Endothelial cell of umbilical vein (primary cell): Measurements from ENCODE around the gene RBM38. TPM values are rescaled to one million over a fixed set of nuclear protein-coding genes. Genes with fewer than 3 reads are reported as not detected.

Experiments
- BruUV-seq: library from RNA; stranded (reverse); fragments of 400-500 nt; replicated peaks from 2 replicates; lab custom pipeline; 2021; lab: Mats Ljungman, UMichigan
- CTCF ChIA-PET: fragments of 300-600, 350-600 bp; sonication (Branson Sonifier 250); formaldehyde crosslinking; loops from one replicate; lab custom pipeline; 2021; ENCODE audit warnings: antibody characterized with exemption, inconsistent platforms; lab: Charles Lee
- POLR2A ChIA-PET: fragments of 300-600, 350-600 bp; sonication (Branson Sonifier 250); formaldehyde crosslinking; loops from one replicate; lab custom pipeline; 2021; ENCODE audit warnings: antibody characterized with exemption, inconsistent platforms; lab: Charles Lee
- DNase-seq: peaks from one replicate; pipeline ENCODE4 v3.0.0-alpha.2; 2011; ENCODE audit warnings: low read depth, low spot score
- FAIRE-seq: peaks from 2 replicates; lab custom pipeline; 2011; peaks lifted over from hg19 to GRCh38; lab: Jason Lieb, UNC
- H2AFZ ChIP-seq: 2 replicates; pipeline ENCODE4 v1.6.0; 2012; ENCODE audit warnings: low read depth, low read length, control low read depth, inconsistent platforms
- H3K27ac ChIP-seq: 2 replicates; pipeline ENCODE4 v1.5.1; 2011; ENCODE audit warnings: low read depth, mild to moderate bottlenecking, control low read depth, low read length, moderate library complexity; ENCODE audit not compliant: insufficient read depth
- H3K27me3 ChIP-seq, 2 experiments: 2 replicates each; pipeline versions ENCODE4 v1.6.0 to v1.6.1; 2011; ENCODE audit warnings: low read length in 2 of 2, mixed read lengths in 1 of 2; ENCODE audit not compliant: control insufficient read depth in 2 of 2, insufficient read depth in 2 of 2
- H3K36me3 ChIP-seq, 2 experiments: 2 replicates in 1 of 2; 3 replicates in 1 of 2; pipeline ENCODE4 v1.5.1; 2011; ENCODE audit warnings: low read length in 2 of 2, mild to moderate bottlenecking in 1 of 2, moderate library complexity in 1 of 2; ENCODE audit not compliant: control insufficient read depth in 2 of 2, insufficient read depth in 2 of 2; ENCODE audit errors: extremely low read depth in 1 of 2
- H3K4me1 ChIP-seq: 3 replicates; pipeline ENCODE4 v1.5.1; 2011; ENCODE audit warnings: mild to moderate bottlenecking, low read length; ENCODE audit not compliant: control insufficient read depth, insufficient read depth; ENCODE audit errors: extremely low read depth
- H3K4me2 ChIP-seq: 2 replicates; pipeline ENCODE4 v1.6.1; 2011; ENCODE audit warnings: low read length, control low read depth, mixed read lengths; ENCODE audit not compliant: insufficient read depth
- H3K4me3 ChIP-seq, 3 experiments: fragments of 200-600 bp in 1 of 3; sonication (generic), shearing (Covaris generic) in 1 of 3; replicated peaks in 1 of 3; 2 replicates each; pipeline ENCODE4 v1.5.1; 2011 to 2016; ENCODE audit warnings: control low read depth in 3 of 3, low read length in 3 of 3, mild to moderate bottlenecking in 2 of 3, inconsistent platforms in 1 of 3, low read depth in 1 of 3, moderate library complexity in 1 of 3; ENCODE audit not compliant: insufficient read depth in 1 of 3
- H3K79me2 ChIP-seq: 2 replicates; pipeline ENCODE4 v1.6.0; 2012; ENCODE audit warnings: low read length, inconsistent platforms; ENCODE audit not compliant: control insufficient read depth, insufficient read depth
- H3K9ac ChIP-seq: replicated peaks from 2 replicates; pipeline ENCODE3; 2011; ENCODE audit warnings: low read length, control low read depth; ENCODE audit not compliant: insufficient read depth; ENCODE audit errors: extremely low read depth
- H3K9me1 ChIP-seq: replicated peaks from 3 replicates; pipeline ENCODE4 v1.6.0; 2011; ENCODE audit warnings: mild to moderate bottlenecking, low read length; ENCODE audit not compliant: control insufficient read depth, insufficient read depth; ENCODE audit errors: extremely low read depth
- H3K9me3 ChIP-seq: replicated peaks from 2 replicates; pipeline ENCODE4 v1.5.1; 2012; ENCODE audit warnings: low read length, inconsistent platforms; ENCODE audit not compliant: control insufficient read depth, insufficient read depth
- H4K20me1 ChIP-seq: replicated peaks from 2 replicates; pipeline ENCODE3; 2011; ENCODE audit warnings: mild to moderate bottlenecking, low read length; ENCODE audit not compliant: control insufficient read depth, insufficient read depth; ENCODE audit errors: extremely low read depth
- EZH2 ChIP-seq: IDR thresholded peaks from 2 replicates; pipeline ENCODE4 v1.6.1; 2012; ENCODE audit warnings: borderline replicate concordance, low read depth, mild to moderate bottlenecking, moderate library complexity, low read length, inconsistent platforms; ENCODE audit not compliant: severe bottlenecking
- FOS ChIP-seq: IDR thresholded peaks from 2 replicates; pipeline ENCODE4 v1.6.1; 2011; ENCODE audit warnings: mild to moderate bottlenecking, low read length, moderate library complexity, borderline replicate concordance; ENCODE audit not compliant: insufficient read depth
- GATA2 ChIP-seq: IDR thresholded peaks from 2 replicates; pipeline ENCODE4 v1.7.0; 2011; ENCODE audit warnings: low read depth, mild to moderate bottlenecking, moderate library complexity, mixed read lengths, low read length; ENCODE audit not compliant: insufficient read length, insufficient read depth
- JUN ChIP-seq: IDR thresholded peaks from 2 replicates; pipeline ENCODE4 v1.6.1; 2011; ENCODE audit warnings: borderline replicate concordance, low read depth; ENCODE audit not compliant: insufficient read length, insufficient read depth
- MYC ChIP-seq: IDR thresholded peaks from one replicate; pipeline ENCODE4 v1.6.1; 2011; ENCODE audit warnings: mild to moderate bottlenecking, low read depth, low read length
- POLR2A ChIP-seq: IDR thresholded peaks from 2 replicates; pipeline ENCODE4 v1.6.1; 2012; ENCODE audit warnings: low read depth, mild to moderate bottlenecking, control low read depth, low read length
- POLR2AphosphoS5 ChIP-seq: IDR thresholded peaks from 2 replicates; pipeline ENCODE4 v1.6.1; 2012; ENCODE audit warnings: low read depth, mild to moderate bottlenecking, control low read depth, low read length, moderate library complexity; ENCODE audit not compliant: insufficient read depth
- dilution Hi-C: fragments of 300-500 bp; cut with MboI; formaldehyde crosslinking; loops from one replicate; pipeline ENCODE4 v1.15.0; 2019; ENCODE audit warnings: low sequenced_read_pairs; ENCODE audit not compliant: extremely low pct_ligation_motif_present
- intact Hi-C: fragments of 100-400 bp; cut with micrococcal nuclease; formaldehyde crosslinking; loops from one replicate; pipeline ENCODE4 v1.10.0; 2022
- polyA plus RNA-seq, 4 experiments: library from polyadenylated mRNA; depleted of rRNA in 3 of 4; stranded (reverse) in 3 of 4; unstranded in 1 of 4; fragments of >200 nt; gene quantifications; 2 replicates each; pipeline versions ENCODE4 v1.2.1 to v1.2.3, GENCODE V29; 2011 to 2012; ENCODE audit warnings: missing spikeins in 1 of 4
- total RNA-seq: library from RNA; stranded (reverse); gene quantifications from 2 replicates; pipeline ENCODE4 v1.2.3, GENCODE V29; 2021
- TF ChIP-seq, protein P1 (sequence below): IDR thresholded peaks from 2 replicates; pipeline ENCODE4 v1.6.1; 2011; ENCODE audit not compliant: insufficient read depth, insufficient read length
- TF ChIP-seq, protein P2 (sequence below), 2 donors: IDR thresholded peaks; 1 replicate in 1 of 2; 2 replicates in 1 of 2; pipeline ENCODE4 v1.5.1; 2011; ENCODE audit warnings: low read length in 2 of 2, mild to moderate bottlenecking in 2 of 2, moderate library complexity in 2 of 2, control low read depth in 1 of 2, inconsistent platforms in 1 of 2, low read depth in 1 of 2; ENCODE audit not compliant: insufficient read depth in 1 of 2; ENCODE audit errors: extremely low read depth in 1 of 2

Gene RBM38
- total and polyA plus RNA-seq, 2 donors (not counting 3 experiments of a cell fraction or from before 2014, with no cell fraction given), result 22.1 to 37.4 TPM

DNA sequence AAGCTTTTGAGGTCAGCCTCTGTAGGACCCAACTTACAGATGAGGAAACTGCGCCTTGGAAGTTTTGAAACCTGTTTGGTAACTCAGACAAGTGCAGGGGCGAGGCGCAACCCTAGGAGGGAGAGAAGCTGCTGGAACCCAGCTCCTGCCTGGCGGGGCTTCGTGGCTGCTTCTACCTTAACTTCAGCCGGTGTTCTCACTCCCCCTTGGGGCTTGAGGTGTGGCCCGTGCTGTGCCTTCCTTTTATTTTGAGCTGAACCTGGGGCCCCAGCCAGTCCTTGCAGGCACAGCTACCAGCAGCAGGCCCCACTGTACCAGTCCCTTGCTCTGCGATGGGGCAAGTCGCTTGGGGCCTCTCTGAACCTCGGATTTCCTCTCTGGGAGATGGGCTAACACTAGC lies 12.0 kb downstream of the RBM38 start:
- CTCF ChIA-PET, result interaction anchor here (1.2 kb wide), 1 partner anchor 136 kb away, joined by 3 read pairs; no protein-coding TSS in a partner anchor
- DNase-seq (no peak), FAIRE-seq (no peak)

DNA sequence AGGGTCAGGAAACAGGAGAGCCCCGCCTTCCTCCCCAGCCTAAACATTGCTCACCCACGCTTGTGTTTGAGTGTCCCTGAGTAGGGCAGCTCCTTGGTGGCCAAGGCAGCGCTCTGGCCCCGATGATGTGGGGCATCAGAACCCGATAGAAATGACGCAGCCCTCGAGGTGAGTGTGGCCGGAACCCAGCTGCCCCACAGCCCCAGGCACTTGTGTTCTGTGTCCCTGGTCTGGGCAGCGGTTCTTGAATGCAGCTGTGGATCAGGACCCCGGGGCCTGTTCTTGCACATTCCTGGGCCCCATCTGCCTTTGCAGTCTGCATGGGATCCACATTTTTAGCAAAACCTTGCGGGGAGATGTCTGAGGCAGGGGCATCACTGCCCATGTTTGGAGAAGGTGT lies 12.8 kb downstream of the RBM38 start:
- no TSS peak for BruUV-seq
- Histone ChIP-seq H2AFZ (no peak overlapping the region), H3K27ac (no peak overlapping the region), H3K9me3 (no peaks in the 10 kb centered on the region), H3K9ac (no peak overlapping the region), H3K36me3 (peaks cover 0 to 33% of the 10 kb centered on the region in 2 experiments), H3K9me1 (no peaks in the 10 kb centered on the region), H3K27me3 (no peaks in the 10 kb centered on the region), H4K20me1 (no peaks in the 10 kb centered on the region), H3K4me1 (no peaks in the 10 kb centered on the region), H3K4me2 (no peak overlapping the region), H3K79me2 (no peaks in the 10 kb centered on the region), H3K4me3 (no peak overlapping the region)
- CTCF ChIA-PET, result interaction anchor here (1.2 kb wide), 1 partner anchor 135 kb away, joined by 3 read pairs; no protein-coding TSS in a partner anchor
- TF ChIP-seq MYC (no peak), JUN (no peak), EZH2 (no peak), FOS (no peak), GATA2 (no peak), POLR2A (no peak), POLR2AphosphoS5 (no peak)
- TF ChIP-seq, protein P1, sequence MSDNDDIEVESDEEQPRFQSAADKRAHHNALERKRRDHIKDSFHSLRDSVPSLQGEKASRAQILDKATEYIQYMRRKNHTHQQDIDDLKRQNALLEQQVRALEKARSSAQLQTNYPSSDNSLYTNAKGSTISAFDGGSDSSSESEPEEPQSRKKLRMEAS, result no peak
- TF ChIP-seq, protein P2, sequence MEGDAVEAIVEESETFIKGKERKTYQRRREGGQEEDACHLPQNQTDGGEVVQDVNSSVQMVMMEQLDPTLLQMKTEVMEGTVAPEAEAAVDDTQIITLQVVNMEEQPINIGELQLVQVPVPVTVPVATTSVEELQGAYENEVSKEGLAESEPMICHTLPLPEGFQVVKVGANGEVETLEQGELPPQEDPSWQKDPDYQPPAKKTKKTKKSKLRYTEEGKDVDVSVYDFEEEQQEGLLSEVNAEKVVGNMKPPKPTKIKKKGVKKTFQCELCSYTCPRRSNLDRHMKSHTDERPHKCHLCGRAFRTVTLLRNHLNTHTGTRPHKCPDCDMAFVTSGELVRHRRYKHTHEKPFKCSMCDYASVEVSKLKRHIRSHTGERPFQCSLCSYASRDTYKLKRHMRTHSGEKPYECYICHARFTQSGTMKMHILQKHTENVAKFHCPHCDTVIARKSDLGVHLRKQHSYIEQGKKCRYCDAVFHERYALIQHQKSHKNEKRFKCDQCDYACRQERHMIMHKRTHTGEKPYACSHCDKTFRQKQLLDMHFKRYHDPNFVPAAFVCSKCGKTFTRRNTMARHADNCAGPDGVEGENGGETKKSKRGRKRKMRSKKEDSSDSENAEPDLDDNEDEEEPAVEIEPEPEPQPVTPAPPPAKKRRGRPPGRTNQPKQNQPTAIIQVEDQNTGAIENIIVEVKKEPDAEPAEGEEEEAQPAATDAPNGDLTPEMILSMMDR (IDR thresholded peaks at IDR 0.05; ENCODE audit: extremely low read depth in 1 of 2, insufficient read depth in 1 of 2, low read depth in 1 of 2, low read length in 2 of 2), result no peak
- DNase-seq (no peak), FAIRE-seq (no peak)
- dilution Hi-C loops (no loop called here), intact Hi-C loops (no loop called here)
- POLR2A ChIA-PET, result no interaction called here

More for the DNA sequence above, 12.0 kb downstream of the RBM38 start:
- Histone ChIP-seq H4K20me1 (no peaks in the 10 kb centered on the region), H3K4me3 (no peak overlapping the region), H3K9ac (no peak overlapping the region), H3K9me3 (no peaks in the 10 kb centered on the region), H3K9me1 (no peaks in the 10 kb centered on the region), H3K4me2 (no peak overlapping the region), H3K4me1 (no peaks in the 10 kb centered on the region), H3K27ac (no peak overlapping the region), H3K79me2 (no peaks in the 10 kb centered on the region), H3K27me3 (no peaks in the 10 kb centered on the region), H2AFZ (no peak overlapping the region), H3K36me3 (peaks cover 0 to 31% of the 10 kb centered on the region in 2 experiments)
- POLR2A ChIA-PET, result no interaction called here
- BruUV-seq, result no TSS peak
- intact Hi-C loops, result no loop called here
- TF ChIP-seq POLR2A (no peak), JUN (no peak), POLR2AphosphoS5 (no peak)
- TF ChIP-seq, protein P2 (IDR thresholded peaks at IDR 0.05; ENCODE audit: extremely low read depth in 1 of 2, insufficient read depth in 1 of 2, low read depth in 1 of 2, low read length in 2 of 2), result no peak
- dilution Hi-C loops, result no loop called here
